OCI-LY3 (cell line): ENCODE measurements around the gene MTLN.

Source experiments
- CTCF ChIP-seq: fragments of 200-600, 300-600 bp; sonication (generic); IDR thresholded peaks from 2 replicates; pipeline ENCODE4 v1.5.1; 2014; ENCODE audit warnings: antibody characterized with exemption, low read length, low read depth
- EZH2phosphoT487 ChIP-seq: fragments of 200-600 bp; shearing (Covaris generic); IDR thresholded peaks from 2 replicates; pipeline ENCODE4 v1.6.1; 2018; ENCODE audit warnings: antibody characterized with exemption, mixed run types, low read depth

DNA sequence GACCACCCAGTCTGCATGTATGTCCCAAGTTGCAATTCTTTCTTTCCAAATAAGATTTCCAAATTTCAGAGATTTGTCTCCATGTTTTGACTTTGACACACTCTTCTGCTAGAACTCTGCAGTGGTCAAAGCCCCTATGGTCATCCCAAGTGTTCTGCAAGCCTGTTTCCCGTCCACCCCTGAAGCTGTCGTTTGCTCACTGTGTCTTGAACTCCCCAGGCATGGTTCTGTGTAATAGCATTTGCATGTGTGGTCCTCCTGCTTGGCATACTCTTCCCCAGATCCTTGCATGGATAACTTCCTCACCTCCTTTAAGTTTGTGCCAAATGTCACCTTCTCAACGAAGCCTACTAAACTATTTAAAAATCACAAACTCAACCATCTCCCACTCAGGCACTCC is 3.9 kb upstream of the MTLN start:
- TF ChIP-seq CTCF (no peak), EZH2phosphoT487 (no peak)
